Osteocyte (in vitro differentiated cells): ENCODE measurements around the gene TMCC3. TPM values are rescaled to one million over a fixed set of nuclear protein-coding genes. Genes with fewer than 3 reads are reported as not detected.

Source experiments
- DNase-seq: peaks from one replicate; pipeline ENCODE4 v3.0.0; 2021; ENCODE audit warnings: mixed read lengths; ENCODE audit not compliant: unreplicated experiment; ENCODE audit errors: extremely low spot score
- H3K27ac Mint-ChIP-seq: one replicate; pipeline ENCODE4 v1.8.0; 2021; ENCODE audit warnings: mild to moderate bottlenecking, mixed read lengths; ENCODE audit not compliant: unreplicated experiment
- H3K27me3 Mint-ChIP-seq: one replicate; pipeline ENCODE4 v1.8.0; 2021; ENCODE audit warnings: mixed read lengths; ENCODE audit not compliant: unreplicated experiment
- H3K36me3 Mint-ChIP-seq: one replicate; pipeline ENCODE4 v1.8.0; 2021; ENCODE audit warnings: mixed read lengths; ENCODE audit not compliant: unreplicated experiment
- H3K4me1 Mint-ChIP-seq: one replicate; pipeline ENCODE4 v1.8.0; 2021; ENCODE audit warnings: mixed read lengths; ENCODE audit not compliant: unreplicated experiment
- H3K4me3 Mint-ChIP-seq: one replicate; pipeline ENCODE4 v1.8.0; 2021; ENCODE audit warnings: mild to moderate bottlenecking, moderate library complexity, mixed read lengths; ENCODE audit not compliant: unreplicated experiment
- H3K9me3 Mint-ChIP-seq: one replicate; pipeline ENCODE4 v1.8.0; 2021; ENCODE audit warnings: mixed read lengths; ENCODE audit not compliant: unreplicated experiment
- CTCF ChIP-seq: fragments of 200-600 bp; sonication (generic); IDR thresholded peaks from 2 replicates; pipeline ENCODE4 v1.5.0; 2021; ENCODE audit warnings: antibody characterized with exemption, mild to moderate bottlenecking, moderate library complexity
- total RNA-seq: library from RNA; stranded (reverse); gene quantifications from 2 replicates; pipeline ENCODE4 v1.2.1, GENCODE V29; 2021

Gene TMCC3
- total RNA-seq, 1 donor from 2014 or later = not detected

- no peaks in the 10 kb centered on the region for H3K9me3 Mint-ChIP-seq
- no peak overlapping the region for H3K4me3 Mint-ChIP-seq
- no peak for TF ChIP-seq CTCF
- no peaks in the 10 kb centered on the region for H3K4me1 Mint-ChIP-seq
- H3K27ac Mint-ChIP-seq = no peak overlapping the region
- DNase-seq = no peak
- no peaks in the 10 kb centered on the region for H3K36me3 Mint-ChIP-seq
- H3K27me3 Mint-ChIP-seq = peaks cover 14% of the 10 kb centered on the region
These were observed 15.6 kb downstream of the TMCC3 start for GRCh38 chr12:94634717-94635116.

- Mint-ChIP-seq H3K36me3 (no peaks in the 10 kb centered on the region), H3K27me3 (peaks cover 14% of the 10 kb centered on the region), H3K4me1 (no peaks in the 10 kb centered on the region), H3K9me3 (no peaks in the 10 kb centered on the region), H3K27ac (no peak overlapping the region), H3K4me3 (no peak overlapping the region)
- no peak for TF ChIP-seq CTCF
- no peak for DNase-seq
These were observed 17.0 kb downstream of the TMCC3 start for GRCh38 chr12:94633401-94633800.

GRCh38 chr12:94631058-94631457 lies 19.3 kb downstream of the TMCC3 start:
- H3K36me3 Mint-ChIP-seq = no peaks in the 10 kb centered on the region
- no peak overlapping the region for H3K4me3 Mint-ChIP-seq
- no peak for TF ChIP-seq CTCF
- no peak overlapping the region for H3K27ac Mint-ChIP-seq
- peaks cover 10% of the 10 kb centered on the region for H3K27me3 Mint-ChIP-seq
- H3K4me1 Mint-ChIP-seq = no peaks in the 10 kb centered on the region
- no peak for DNase-seq
- no peaks in the 10 kb centered on the region for H3K9me3 Mint-ChIP-seq

- Mint-ChIP-seq H3K27ac (no peak overlapping the region), H3K4me3 (no peak overlapping the region), H3K4me1 (no peaks in the 10 kb centered on the region), H3K36me3 (no peaks in the 10 kb centered on the region), H3K9me3 (no peaks in the 10 kb centered on the region), H3K27me3 (peaks cover 7% of the 10 kb centered on the region)
- no peak for DNase-seq
- TF ChIP-seq CTCF = no peak
These were observed 21.4 kb downstream of the TMCC3 start for GRCh38 chr12:94628819-94629472.

GRCh38 chr12:94628369-94628768 lies 22.0 kb downstream of the TMCC3 start:
- no peaks in the 10 kb centered on the region for H3K36me3 Mint-ChIP-seq
- DNase-seq = no peak
- no peak for TF ChIP-seq CTCF
- H3K27me3 Mint-ChIP-seq = peaks cover 5% of the 10 kb centered on the region
- no peak overlapping the region for H3K4me3 Mint-ChIP-seq
- H3K4me1 Mint-ChIP-seq = no peaks in the 10 kb centered on the region
- no peak overlapping the region for H3K27ac Mint-ChIP-seq
- no peaks in the 10 kb centered on the region for H3K9me3 Mint-ChIP-seq
